Heart left ventricle (tissue), 13 donors: ENCODE measurements around the gene PRDM16.

Source experiments
- CTCF ChIP-seq, 12 donors: fragments of 200-600 bp; sonication (generic) in 4 of 12; IDR thresholded peaks; one replicate each; pipeline versions ENCODE4 v1.5.0 to v1.8.0; 2018 to 2022; ENCODE audit warnings: antibody characterized with exemption in 12 of 12, mild to moderate bottlenecking in 5 of 12
- POLR2A ChIP-seq, 2 donors: fragments of 450-650 bp; IDR thresholded peaks; one replicate each; pipeline ENCODE4 v1.6.1; 2017; ENCODE audit warnings: antibody characterized with exemption in 2 of 2, mild to moderate bottlenecking in 2 of 2, moderate library complexity in 2 of 2
- donor health status: ischemic (EF 13 %, LVEDD 7.1; RV severe dilation, severe dysfunction).
- donor health status: DM: no; HTN: yes; CAD: no.
- donor health status: DM: no; HTN: no; CAD: no.
- donor health status: ischemic (EF 25% LVEDD 6.9; RV normal size, moderate dysfunction).
- donor health status: ischemic (EF 25% LVEDD 5.7; RV mildly dilated, moderate dysfunction).
- donor health status: ischemic (EF 35%, LVEDD 5.7; RV mildly dilated, moderate dysfunction).
- donor health status: nonischemic (EF 11% LVEDD 7.7; RV severe dilation, severe dysfunction).
- donor health status: DM: yes; HTN: yes; CAD: no.
- donor health status: PGD.
- donor health status: ischemic (EF 29% LVEDD 5.4; RV normal size, mild dysfunction).
- donor health status: nonischemic (EF 23%, LVEDD 6.1; RV moderate dilation, normal function).

- TF ChIP-seq CTCF (IDR thresholded peaks at IDR 0.05) (no peak), POLR2A (IDR thresholded peaks at IDR 0.05) (no peak)
These were observed 241.9 kb downstream of the PRDM16 start for GRCh38 chr1:3310718-3311400.
